HG03571 (cell line): Measurements from ENCODE around the gene SLC36A1.

Experiments used
- ATAC-seq: cut with Tn5 transposase; IDR thresholded peaks from one replicate; pipeline ENCODE4 v1.9.1; 2021; ENCODE audit not compliant: unreplicated experiment

SLC36A1 gene

DNA sequence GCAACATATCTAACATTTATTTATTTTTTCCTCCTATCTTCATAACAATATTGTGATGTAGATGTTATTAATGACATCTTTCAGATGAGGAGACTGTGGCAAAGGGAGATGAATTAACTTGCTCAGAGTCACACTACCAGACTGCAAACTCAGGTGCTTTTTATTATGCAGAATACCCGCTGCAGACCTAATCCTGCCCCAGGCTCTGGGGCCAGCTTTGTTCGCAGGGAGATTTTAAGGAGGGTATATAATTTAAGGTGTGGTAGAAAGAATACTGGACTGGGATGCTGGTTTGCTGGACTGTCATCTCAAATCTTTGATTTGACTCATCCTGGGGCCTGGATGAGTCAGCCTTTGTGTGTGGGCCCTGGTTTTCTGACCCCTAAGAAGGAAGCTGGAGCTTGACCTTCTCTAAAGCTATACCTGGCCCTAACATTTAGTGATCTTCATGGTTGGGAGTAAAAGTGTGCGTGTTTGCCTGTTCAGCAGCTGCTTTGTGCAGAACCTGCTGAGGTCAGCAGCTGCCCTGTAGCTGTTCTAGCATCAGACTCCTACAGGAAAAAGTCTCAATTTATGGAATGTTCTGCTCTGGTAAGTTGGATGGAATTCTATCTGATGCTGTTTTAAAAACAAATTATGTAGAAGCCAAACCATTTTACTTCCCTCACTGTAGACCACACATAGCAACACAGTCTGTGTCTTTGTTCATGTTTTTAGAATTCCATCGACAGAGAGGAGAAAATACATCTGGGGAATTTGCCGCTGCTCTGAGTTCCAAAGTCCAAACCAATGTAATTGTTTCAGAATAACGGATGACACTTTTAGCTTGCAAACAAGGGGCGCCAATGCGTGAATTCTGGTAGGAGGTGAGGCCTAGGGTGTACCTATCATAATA is 4.5 kb downstream of the SLC36A1 start:
- peak; percentile 55 for ATAC-seq

DNA sequence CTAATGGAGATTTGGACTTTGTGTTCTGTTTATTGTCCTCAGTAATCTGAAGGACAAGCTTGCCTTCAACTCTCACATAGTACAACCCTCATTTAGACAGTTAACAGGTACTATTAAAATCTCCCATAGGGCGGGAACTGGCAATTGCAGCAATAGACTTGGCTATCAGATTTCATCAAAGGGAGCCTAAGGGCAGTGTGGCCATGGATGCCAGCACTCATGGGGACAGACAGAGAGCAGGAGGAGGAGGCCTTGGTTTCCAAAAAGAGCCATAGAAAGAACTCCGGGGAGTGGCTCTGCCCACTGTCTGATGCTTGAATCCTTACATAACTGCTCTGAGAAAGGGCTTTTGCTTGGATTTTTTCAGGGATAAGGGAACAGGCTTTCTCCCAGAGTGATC is 6.8 kb downstream of the SLC36A1 start:
- ATAC-seq = no peak

DNA sequence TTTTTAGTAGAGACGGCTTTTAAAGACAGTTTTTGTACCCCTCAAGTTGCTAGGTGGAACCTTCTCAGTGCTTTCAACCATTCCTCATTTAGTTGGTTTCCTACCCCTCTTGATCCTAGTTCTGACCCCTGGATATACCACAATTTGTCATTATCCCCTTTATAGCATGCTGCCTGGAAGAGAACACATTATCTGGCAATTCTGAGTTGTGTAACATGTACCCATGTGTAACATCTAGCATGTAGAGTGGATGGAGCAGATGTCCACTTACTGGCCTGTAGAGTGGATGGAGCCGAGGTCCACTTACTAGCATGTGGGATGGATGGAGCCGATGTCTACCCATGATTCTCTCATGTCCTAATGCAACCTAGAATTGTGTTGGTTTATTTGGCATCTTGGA is 7.5 kb downstream of the SLC36A1 start:
- ATAC-seq = no peak

DNA sequence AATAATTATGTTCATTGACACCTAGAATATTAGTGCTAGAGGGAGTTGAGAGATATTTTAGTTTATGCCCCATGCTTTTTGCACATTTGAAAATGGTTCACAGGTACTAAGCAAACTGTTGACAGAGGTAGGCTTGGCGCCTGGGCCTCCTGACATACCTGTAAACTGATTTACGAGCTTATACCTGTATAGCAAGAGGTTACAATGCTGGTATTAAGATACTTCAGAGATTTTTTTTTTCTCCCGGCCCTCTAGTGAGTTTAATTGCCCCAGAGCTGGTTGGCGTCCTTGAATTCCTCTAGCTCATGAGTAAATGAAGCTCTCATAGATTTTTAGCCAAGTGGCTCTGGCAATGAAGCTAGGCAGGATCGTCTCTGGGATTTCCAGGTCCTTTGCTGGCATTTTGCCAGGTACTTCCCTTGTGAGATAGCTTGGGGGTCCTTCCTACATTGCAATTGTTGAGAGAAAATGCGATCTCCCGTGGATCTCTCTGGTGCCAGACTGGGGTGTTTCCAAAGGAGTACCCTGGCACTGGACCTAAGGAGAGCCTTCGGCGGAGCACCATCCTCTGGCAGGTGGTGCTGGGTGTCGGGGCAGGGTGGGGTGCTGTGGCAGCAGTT is 9.0 kb downstream of the SLC36A1 start:
- ATAC-seq = no peak

DNA sequence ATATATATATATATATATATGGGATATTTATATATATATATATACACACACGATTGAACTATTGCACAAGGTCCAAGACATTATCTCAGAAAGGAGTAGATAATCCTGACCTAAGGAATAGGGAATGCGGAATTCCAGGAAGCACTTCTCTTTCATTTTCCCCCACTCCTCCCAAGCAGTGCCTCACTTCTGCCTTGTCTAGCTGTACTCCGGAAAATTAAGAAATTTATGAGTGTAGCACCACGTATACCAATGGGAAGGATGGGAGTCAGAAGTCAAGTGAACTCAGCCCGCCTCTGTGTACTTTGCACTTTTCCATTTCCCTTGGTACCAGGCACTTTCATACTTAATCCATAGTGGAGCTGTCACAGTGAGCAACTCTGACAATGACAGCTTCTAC is 10.9 kb downstream of the SLC36A1 start:
- ATAC-seq = no peak

DNA sequence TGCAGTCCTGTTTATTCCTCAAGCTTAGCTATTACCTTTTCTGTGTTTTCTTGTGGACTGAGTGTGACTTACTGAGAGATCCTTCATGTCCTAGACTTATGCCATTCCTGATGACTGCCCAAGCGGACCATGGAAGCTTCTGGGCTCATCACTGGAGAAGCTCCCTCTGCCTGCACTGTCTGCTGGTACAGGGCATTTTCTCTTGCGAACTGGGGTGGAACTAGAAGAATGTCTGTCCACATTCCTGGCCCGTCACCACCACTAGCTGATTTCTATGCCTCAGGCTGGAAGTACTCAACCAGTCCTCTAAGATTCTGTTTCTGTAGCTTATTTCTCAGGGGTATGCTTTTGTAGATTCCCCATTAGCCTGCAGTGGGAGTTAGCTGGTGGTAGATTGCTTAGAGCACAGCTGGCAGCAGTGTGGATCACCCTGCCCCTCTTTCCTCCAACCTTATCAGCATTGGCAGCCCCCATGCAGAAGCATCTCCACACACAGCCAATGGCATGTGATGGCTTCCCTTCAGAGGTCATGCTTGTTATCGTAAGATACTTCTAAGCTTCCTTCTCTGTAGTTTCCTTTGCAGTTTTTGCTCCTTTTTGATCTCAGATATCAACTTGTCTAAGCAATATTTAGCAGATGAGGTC is 12.4 kb downstream of the SLC36A1 start:
- ATAC-seq = no peak

DNA sequence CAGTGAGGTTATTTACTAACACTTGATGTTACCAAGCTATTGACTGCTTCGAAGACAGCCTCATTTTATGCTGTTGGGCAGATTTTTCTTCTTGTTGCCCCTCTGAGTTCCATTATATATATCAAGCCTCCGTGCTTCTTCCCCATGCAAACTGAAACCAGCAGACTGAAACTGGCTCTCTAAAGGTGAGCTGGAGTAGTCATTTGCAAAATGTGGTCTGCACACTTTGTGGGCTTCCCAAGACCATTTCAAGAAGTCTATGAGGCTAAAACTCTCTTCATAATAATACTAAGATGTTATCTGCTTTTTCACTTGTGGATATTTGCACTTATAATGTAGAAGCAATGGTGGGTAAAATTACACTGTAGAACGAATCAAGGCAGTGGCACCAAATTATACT is 13.9 kb downstream of the SLC36A1 start:
- peak; percentile 90 for ATAC-seq

DNA sequence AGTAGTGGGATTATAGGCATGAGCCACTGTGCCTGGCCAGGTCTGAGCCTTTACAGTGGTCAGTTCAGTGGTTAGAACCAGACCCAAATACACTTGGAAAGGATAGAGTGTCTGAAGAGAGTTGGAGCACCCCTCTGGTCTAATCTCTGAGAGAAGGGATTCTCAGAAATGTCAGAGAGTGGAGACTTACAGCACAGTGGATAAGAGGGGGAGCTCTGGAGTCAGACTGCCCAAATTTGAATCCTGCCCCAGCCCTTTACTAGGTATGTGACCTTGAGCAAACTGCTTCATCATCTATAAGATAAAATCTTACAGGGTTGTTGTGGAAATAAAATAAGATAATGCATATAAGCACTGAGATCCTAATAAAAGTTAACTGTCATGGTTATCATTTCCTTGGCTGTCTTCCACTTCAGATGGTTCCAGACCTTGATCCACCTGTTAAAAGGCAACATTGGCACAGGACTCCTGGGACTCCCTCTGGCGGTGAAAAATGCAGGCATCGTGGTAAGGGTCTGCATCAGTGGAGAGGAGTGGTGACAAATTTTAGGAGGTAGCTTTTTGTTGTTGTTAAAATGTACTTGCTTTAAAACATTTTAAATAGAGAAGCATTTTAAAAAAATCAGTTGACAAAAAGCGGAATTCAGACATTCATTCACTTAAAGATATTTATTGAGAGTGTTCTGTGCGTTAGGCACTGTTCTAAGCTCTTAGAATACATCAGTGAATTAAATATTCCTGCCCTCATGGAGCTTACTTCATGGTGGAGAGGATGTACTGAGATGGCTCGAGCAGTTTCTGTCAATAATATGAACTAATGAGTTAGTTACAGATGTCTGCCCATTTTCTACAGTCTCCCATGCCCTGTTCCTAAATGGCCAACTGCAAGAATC is 16.0 kb downstream of the SLC36A1 start:
- no peak for ATAC-seq

DNA sequence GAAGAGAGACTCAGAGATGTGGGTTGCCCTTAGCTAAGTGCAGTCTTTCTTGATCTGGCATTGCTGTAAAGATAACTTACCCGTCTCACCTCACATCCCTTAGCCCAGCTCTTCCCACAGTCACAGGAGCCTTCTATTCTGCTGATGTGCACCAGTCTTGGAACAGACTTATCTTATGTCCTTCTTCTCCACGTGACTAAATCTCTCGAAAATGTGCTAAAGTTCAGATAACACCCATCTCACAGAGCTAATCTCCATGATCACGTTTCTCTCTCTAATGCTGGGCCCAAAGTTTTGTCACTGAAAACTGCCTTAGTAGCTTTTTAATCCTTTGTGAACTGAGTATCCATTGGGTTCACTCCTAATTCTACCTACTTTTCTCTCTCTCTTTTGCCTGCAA is 16.7 kb downstream of the SLC36A1 start:
- no peak for ATAC-seq

DNA sequence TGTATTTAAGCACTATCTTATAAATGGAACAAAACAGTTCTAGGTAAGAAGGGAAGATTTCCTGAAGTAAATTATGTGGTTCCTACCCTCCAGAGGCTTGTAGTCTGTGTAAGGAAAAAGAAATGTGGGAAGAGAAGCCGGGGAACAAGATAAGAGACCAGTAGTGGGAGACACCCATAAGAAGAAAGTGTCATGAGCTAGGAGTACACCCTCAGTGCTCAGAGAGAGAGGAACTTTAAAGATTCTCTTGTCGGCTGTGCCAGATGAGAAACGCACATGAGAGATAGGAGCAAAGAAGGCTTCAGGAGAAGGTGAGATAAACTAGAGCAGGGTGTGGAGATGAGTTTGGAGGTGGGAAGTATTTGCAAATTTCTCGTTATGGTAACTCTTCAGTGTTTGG is 18.1 kb downstream of the SLC36A1 start:
- no peak for ATAC-seq

DNA sequence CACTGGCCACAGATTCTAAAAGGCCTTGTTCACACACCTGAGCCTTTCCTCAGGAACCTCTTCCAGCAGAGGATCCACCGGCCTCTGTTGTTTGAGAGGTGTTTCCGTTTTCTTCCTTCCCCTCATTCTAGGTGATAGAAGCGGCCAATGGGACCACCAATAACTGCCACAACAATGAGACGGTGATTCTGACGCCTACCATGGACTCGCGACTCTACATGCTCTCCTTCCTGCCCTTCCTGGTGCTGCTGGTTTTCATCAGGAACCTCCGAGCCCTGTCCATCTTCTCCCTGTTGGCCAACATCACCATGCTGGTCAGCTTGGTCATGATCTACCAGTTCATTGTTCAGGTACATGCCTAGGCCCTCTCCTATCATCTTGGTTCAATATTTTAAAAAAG is 20.2 kb downstream of the SLC36A1 start:
- ATAC-seq = no peak

DNA sequence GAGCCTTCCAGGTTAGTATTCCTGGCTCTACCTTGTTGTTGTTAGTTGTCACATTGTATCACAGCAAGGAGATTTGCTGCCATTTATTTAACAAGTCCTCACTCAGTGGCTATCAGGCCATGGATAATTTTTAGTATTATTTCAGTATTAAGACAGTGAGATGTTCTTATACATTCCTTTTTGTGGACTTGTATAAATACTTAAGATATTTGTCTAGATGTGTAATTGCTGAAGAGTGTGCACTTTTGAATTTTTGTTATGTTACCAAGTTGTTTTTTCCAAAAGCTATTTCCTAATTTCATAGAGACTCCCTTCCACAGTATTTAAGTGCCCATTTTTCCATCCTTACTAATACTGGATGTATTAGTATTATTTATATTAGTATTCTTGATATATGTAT is 22.0 kb downstream of the SLC36A1 start:
- no peak for ATAC-seq

DNA sequence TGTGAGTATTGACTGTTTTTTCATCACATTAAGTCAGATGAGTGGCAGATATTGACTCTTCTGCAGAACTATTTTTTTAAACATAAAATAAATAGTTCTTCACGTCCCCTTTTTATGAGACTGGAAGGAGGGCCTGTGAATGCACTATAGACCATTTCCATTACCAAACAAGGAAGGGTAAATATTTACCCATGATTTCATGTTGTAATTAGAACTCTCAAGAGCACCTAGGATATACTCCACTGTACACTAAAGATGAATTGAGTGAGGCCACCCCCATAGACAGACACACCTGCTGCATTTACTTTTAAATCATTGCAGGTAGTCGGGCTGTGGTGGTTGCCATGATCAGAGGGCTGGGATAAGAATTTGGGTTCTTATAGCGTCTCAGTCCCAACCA is 22.6 kb downstream of the SLC36A1 start:
- no peak for ATAC-seq

DNA sequence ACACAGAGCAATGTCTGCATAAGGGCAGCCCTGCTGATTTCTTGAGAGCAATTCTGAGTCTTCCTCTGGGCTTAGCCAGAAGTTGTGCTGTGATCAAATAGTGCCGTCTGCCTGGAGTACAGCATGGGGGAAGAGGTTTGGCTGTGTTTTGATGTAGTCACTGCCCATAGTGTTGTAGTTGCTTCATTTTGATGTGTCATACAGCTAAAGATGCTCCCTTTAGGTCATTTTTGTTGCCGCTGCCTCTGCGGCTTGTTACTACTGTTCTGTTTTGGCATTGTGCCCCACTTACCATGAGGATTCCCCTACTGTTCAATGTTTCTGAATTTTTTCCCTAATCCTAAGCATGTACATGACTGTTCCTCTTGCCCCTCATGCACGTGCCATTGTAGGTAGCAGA is 23.0 kb downstream of the SLC36A1 start:
- no peak for ATAC-seq

DNA sequence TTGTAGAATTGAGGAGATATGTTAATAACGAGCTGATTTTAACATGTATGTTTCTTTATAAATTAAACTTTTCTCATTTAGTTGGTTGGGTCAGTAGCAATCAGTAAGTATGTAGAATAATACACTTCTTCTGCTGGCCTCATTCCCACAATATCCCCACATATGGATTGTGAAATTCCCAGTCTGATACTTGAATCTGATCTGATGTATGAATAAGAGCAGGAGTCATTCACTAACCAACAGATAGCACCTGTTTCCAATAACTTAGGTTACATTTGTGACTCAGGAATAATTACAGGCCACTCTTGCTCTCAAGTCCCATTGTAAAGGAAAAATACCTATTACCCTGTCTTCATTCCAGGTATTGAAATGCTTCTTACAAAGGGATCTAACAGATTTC is 23.9 kb downstream of the SLC36A1 start:
- no peak for ATAC-seq

DNA sequence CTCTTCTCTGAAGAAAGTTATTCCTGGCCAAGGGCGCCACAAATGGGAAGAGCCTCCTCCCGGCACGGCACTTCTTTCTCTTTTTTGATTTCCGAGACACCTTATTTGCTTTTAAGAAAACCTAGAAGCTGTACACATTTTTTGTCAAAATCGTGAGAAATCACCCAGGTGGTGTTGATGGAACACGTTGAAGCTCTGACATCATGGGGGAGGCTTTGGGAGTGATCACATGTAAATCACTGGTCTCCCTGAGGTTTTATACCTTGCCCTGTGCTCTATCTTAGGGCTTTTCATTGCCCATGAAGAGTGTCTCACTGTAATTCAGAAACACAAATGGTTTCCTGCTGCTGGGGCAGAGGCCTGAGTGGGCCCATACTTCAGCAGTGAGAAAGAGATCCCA is 27.4 kb downstream of the SLC36A1 start:
- ATAC-seq = no peak

DNA sequence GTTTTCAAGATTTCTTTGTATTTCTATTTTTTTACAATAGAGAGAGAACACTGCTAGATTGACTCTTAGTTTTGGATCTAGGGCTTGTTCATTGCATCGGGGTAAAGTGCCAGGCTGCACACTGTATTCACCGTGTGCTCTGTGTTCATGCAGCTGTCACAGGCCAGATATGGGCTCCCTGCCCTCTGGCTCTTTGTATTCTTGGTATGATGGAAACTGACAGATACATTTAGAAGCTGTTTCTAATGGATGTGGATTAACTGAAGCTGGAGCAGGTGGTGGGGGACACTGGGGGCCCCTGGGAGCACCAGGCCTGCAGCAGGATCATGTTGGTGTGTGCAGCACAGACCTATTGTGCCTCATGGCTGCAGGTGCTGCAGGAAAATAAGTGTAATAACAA is 28.0 kb downstream of the SLC36A1 start:
- ATAC-seq = no peak

DNA sequence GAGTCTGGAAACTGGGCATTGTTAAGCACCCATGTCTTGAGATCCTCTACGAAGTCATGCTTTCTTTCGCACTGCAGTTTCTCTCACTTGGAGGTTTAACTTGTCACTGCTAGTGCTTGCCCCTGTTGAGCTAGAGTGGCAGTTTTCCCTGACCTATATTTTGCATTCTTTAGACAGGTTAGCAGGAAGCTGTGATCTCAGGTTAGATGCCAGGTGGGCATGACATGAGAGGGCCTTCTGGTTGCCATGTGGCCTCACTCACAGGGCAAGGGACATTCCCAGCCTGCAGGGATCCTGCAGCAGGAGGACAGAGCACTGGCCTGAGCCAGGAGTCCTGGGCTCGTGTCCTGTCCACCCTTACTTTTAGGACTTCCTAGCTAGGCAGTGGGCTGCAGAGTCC is 28.6 kb downstream of the SLC36A1 start:
- no peak for ATAC-seq

DNA sequence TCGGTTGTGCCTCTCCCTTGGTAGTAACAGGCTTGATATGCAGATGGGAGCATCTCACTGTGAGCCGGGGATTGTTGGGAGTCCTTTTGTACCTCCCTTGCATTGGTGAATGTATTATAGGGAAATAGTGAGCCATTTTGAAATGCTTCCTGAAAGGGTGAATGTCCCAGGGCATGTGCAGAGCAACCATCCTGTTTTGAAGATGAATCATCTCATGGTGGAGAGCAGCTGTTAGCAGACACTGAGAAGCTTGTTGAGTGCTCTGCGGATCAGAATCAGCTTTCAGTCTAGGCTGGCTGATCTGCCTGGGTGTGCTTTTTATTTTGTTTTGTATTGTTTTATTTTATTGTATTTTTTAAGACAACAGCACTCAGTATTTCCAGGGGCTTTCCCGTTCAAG is 29.7 kb downstream of the SLC36A1 start:
- ATAC-seq = no peak

DNA sequence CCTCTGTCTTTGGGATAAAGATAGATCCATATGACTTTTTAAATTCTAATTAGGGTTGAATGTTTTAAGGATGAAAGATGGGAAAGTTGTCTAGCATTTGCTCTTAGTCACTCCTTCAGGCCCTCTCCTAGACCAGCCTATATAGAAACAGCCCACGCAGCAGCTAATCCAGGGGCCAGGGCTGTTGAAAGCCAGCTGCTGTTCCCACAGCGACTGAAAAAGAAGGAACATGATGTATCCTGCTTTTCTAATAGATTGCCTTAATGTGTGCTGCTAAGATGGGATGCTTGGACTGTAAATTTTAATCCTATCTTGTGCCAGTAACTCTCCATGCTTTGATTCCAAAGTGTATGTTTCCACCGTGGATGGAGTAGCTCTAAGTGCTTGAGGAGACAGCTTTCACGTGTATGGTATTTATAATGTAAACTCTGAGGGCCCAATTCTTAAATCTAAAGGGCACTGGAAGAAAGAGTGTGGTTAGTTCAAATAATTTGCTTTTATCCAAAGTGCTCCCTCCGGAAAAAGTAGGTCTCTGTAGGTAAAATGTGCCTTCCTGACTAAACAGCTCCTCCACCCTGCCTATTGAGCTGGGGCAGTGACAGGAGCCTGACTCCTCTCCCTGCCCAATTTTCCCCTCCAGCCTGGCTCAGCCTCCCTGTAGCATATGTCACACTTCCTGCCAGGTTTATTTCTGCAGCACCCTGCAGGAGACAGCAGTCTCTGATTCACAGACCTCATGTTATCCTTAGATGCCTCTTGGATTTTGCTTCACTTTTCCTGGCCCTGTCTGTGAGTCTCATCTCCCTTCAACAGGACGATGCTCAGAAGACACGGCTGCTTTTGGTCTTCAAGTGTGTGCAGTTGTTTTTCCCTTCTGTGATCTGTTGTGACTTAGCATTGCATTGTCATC is 33.2 kb downstream of the SLC36A1 start:
- no peak for ATAC-seq
